Esophagus squamous epithelium (tissue), 4 donors: ENCODE results near the gene SDK2.

ENCODE experiments used
- CTCF ChIP-seq, 6 experiments: fragments of 450-650 bp in 4 of 6; fragments of 200-600 bp in 2 of 6; sonication (generic) in 2 of 6; IDR thresholded peaks; one replicate each; pipeline ENCODE4 v1.5.1; 2016 to 2019; ENCODE audit warnings: antibody characterized with exemption in 6 of 6, mild to moderate bottlenecking in 4 of 6, moderate library complexity in 4 of 6
- POLR2A ChIP-seq, 4 donors: fragments of 450-650 bp; IDR thresholded peaks; one replicate each; pipeline ENCODE4 v1.6.1; 2017; ENCODE audit warnings: antibody characterized with exemption in 4 of 4, mild to moderate bottlenecking in 4 of 4, moderate library complexity in 3 of 4

GRCh38 chr17:73397278-73397826 is 246.9 kb downstream of the SDK2 start:
- TF ChIP-seq CTCF (IDR thresholded peaks at IDR 0.05): no peak
- no peak for TF ChIP-seq POLR2A (IDR thresholded peaks at IDR 0.05)
